NB4 (cell line): ENCODE measurements around the gene FBXO24.

ENCODE experiments used
- DNase-seq: peaks from one replicate; pipeline ENCODE4 v3.0.0; 2010; ENCODE audit warnings: low read depth
- H3K4me3 ChIP-seq: one replicate; pipeline ENCODE4 v1.5.1; 2011; ENCODE audit warnings: mild to moderate bottlenecking, low read depth, low read length, moderate library complexity
- CTCF ChIP-seq: IDR thresholded peaks from one replicate; pipeline ENCODE4 v1.5.1; 2012; ENCODE audit warnings: low read depth, low read length
- MAX ChIP-seq: IDR thresholded peaks from 2 replicates; pipeline ENCODE4 v1.6.1; 2011; ENCODE audit warnings: low read depth, low read length
- MYC ChIP-seq: IDR thresholded peaks from 2 replicates; pipeline ENCODE4 v1.6.1; 2011; ENCODE audit warnings: low read depth, low read length
- POLR2A ChIP-seq: IDR thresholded peaks from 2 replicates; pipeline ENCODE4 v1.6.1; 2011; ENCODE audit warnings: mild to moderate bottlenecking; ENCODE audit not compliant: insufficient read length; ENCODE audit errors: extremely low read depth

Gene FBXO24

GRCh38 chr7:100629117-100629716, 43.1 kb downstream of the FBXO24 start:
- TF ChIP-seq MYC: peak; percentile 68
- no peak for TF ChIP-seq POLR2A
- peak; percentile 14; the same call in 1 of the 2 replicates for TF ChIP-seq MAX
- TF ChIP-seq CTCF: peak; percentile 86
- no peak overlapping the region for H3K4me3 ChIP-seq
- peak; percentile 83 for DNase-seq

- no peak for TF ChIP-seq MYC
- no peak for TF ChIP-seq MAX
- TF ChIP-seq CTCF: no peak
- TF ChIP-seq POLR2A: no peak
Measured at GRCh38 chr7:100630066-100630465, 43.9 kb downstream of the FBXO24 start.

GRCh38 chr7:100632951-100633717, 47.0 kb downstream of the FBXO24 start:
- DNase-seq: peak; percentile 66
- peak overlapping the region; percentile 36 for H3K4me3 ChIP-seq
- peak; percentile 10 for TF ChIP-seq CTCF
- TF ChIP-seq POLR2A: no peak
- TF ChIP-seq MYC: no peak; the same call in 1 of the 2 replicates
- 0 out of 2 replicates have a peak, but pooled peaks have one; percentile 15 for TF ChIP-seq MAX

More at GRCh38 chr7:100630066-100630465, 43.9 kb downstream of the FBXO24 start:
- no peak for DNase-seq
- H3K4me3 ChIP-seq: no peak overlapping the region

- no peak for TF ChIP-seq MAX
- TF ChIP-seq MYC: no peak
- no peak for TF ChIP-seq POLR2A
- no peak for TF ChIP-seq CTCF
- H3K4me3 ChIP-seq: no peak overlapping the region
- DNase-seq: no peak
Measured at GRCh38 chr7:100639995-100640516, 53.9 kb downstream of the FBXO24 start.

GRCh38 chr7:100640517-100641440, 54.7 kb downstream of the FBXO24 start:
- H3K4me3 ChIP-seq: no peak overlapping the region
- DNase-seq: no peak
- no peak for TF ChIP-seq POLR2A
- TF ChIP-seq CTCF: no peak
- no peak for TF ChIP-seq MYC
- no peak for TF ChIP-seq MAX
